ENCODE measurements around the gene ADARB2.
"Not testable (repeated sequence)": the region's sequence is repeated elsewhere in the genome, so short reads cannot be mapped to it uniquely, and the experiment has no call there.

Gene ADARB2

DNA sequence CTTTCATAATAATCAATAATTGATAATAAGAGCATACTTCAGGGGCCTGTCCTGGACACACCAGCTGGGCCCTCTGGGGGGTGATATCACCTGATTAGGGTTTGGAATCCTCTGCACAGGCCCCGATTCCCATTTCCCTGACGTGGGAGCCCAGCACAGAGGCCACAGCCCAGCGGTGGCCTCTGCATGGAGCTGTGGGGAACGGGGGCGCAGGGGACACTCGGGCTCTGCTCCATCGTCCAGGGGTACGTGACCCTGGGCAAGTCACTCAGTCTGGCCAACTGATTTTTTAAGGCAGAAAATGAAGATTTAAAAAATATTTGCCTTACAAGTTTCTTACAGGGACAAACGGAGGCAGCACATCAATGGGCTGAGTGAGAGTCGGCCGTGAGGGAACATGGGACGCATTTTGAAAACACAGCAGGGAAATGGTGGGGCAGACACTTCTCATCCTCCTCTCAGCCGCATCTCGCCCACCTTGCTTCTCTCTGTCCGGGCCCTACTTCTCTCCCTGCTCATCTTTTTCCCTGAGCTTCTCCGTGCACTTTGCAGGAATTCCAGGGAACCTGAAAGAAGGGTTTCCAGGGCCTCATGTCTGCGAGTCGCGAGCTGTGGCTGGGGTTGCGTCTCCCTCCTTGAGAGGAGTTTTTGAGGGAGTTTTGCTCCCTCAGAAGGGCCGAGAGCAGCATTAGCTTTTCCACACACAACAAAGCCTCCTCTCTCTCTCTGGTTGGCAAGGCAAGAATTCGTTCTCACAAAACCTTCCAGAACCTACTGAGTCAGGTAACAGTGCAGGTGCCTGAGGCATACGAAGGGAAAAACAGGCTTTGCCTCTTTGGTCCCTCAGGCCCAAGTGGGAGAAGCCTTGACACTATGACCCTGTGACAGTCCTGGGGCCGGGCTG, 369.1 kb downstream of the ADARB2 start:
- DNase-seq (ENCODE audit: low read depth): no peak

DNA sequence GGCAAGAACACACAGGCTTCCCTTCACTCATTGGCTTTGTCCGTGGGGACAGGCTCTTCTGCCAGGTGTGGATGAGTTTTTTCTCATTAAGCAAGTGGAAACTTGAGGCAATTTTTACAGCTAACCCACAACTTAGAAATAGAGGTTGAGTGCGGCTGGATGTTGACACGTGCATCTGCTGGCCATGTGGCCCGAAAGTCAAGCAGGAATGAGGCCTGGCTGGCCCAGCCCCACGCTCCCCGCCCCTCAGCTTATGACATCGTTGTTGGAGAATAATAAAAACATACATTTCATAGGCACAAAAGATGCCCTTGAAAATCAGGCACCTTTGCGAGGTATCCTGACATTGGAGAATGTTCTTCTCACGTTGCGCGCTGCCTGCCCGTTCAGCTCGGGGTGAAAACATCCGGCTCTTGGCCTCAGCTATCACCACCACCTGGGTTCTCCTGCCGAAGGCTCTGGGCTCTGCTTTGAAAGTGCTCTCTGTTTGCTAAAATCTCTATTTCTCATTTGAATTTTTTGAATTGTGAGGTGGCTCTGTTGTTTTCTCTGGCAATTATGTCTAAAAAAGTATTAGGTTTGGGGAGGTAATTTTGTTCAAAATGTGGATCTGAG, 370.4 kb downstream of the ADARB2 start:
- no peak for DNase-seq (ENCODE audit: low read depth)

DNA sequence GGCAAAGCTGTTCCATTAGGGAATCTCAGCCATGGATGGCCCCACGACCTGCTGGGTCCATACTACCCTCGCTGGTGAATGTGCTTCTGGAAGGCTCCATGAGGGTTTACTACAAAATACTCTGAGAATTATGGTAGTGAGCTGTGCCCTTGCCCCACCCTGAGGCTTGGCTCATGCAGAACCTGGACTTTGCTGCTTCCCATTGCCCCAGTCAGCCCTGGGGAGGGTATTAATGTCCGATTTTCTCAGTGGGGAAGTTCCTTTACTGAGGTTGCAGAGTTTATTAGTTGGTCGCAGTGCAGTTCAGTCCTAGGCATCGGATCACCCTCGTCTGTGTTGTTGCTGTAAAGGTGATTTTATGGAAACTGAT, 371.0 kb downstream of the ADARB2 start:
- no peak for DNase-seq (ENCODE audit: low read depth)

DNA sequence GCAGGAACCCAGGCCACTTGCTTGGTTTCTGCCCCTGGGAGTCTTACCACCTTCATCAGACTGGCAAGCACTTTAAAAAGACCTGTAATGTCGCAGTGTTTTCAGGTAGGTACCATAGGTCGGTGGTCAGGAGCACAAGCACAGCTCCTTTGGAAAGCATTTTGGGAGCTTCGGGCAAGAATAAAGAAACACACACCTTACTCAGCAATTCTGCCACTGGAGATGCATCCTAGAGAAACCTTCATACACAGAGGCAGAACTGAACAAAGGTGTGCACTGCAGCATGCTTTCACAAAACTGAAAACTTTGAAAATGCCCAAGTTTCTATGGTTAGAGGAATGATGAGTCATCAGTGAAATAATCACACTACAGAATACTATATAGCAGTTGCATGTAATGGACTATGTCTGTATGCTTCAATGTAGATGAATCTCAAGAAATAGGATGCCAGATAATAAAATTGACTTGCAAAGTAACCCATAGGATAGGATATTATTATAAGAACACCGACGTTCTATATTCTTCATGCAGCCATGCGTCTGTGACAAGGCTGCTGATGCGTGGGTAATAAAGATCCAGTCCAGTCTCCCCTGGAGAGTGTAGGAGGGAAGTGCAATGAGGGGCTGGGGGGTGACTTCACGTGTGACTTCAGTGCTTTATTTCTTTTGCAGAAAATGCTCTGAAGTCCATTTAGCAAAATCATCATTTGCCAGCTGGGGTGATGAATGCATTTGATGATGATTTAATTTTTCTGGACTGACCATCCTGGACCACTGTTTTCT, 371.6 kb downstream of the ADARB2 start:
- DNase-seq (ENCODE audit: low read depth): no peak

DNA sequence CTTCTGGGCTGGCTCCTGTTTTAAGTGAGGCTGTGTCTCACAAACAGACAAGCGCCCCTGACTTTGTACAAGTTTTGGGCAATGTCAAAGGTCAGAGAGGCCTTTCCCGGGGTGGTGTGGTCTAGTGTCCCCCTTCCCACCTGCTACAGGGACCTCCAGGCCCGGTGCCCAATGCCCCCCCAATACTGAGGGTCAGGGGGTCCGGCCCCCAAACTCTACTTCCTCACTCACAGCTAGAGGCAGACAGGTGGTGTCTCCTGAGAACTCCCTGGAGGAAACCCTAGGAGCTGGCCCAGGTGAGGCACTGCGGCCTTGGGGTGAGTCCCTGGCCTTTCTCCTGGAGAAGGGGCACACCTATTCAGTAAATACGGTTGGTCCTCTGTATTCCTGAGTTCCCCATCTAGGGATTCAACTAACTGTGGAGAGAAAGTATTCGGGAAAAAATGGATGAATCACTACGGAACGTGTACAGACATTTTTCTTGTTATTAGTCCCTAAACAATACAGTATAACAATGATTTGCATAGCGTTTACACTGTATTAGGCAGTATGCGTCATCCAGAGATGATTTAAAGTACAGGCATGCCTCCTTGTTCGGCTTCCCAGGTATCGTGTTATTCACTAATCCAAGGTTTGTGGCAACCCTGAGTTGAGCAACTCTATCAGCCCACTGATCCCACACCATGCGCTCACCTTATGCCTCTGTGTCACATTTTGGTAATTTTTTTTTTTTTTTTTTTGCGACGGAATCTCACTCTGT, 373.0 kb downstream of the ADARB2 start:
- DNase-seq (ENCODE audit: low read depth): no peak

DNA sequence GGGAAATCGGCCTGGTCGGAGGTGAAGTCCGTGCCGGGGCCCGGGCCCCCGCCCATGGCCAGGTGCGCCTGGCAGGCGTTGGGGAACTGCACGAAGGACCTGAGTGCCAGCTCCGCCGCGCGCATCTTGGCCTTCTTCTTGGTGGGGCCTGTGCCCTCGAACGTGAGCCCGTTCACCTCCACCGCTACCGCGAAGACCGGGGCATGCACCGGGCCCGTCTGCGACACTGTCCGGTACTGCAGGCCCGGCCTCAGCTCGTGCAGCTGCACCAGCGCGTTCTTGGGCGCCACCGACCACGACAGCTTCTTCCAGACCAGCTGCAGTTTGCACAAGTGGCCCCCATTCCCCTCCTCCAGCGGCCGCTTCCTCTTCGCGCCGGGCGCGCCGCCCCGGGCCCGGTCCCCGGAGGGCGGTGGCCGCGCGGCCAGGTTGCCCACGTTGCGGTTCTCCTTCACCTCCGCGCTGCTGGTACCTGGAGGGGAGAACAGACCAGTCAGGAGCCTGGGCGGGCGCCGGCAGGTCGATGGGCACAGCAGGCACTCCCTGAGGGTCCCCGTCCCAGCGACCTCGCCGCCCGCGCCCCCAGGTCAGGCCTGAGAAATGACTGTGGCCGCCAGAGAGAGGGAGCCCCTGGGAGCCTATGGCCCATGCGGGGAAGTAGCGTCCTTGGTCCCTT, 373.7 kb downstream of the ADARB2 start:
- no peak for DNase-seq (ENCODE audit: low read depth)

DNA sequence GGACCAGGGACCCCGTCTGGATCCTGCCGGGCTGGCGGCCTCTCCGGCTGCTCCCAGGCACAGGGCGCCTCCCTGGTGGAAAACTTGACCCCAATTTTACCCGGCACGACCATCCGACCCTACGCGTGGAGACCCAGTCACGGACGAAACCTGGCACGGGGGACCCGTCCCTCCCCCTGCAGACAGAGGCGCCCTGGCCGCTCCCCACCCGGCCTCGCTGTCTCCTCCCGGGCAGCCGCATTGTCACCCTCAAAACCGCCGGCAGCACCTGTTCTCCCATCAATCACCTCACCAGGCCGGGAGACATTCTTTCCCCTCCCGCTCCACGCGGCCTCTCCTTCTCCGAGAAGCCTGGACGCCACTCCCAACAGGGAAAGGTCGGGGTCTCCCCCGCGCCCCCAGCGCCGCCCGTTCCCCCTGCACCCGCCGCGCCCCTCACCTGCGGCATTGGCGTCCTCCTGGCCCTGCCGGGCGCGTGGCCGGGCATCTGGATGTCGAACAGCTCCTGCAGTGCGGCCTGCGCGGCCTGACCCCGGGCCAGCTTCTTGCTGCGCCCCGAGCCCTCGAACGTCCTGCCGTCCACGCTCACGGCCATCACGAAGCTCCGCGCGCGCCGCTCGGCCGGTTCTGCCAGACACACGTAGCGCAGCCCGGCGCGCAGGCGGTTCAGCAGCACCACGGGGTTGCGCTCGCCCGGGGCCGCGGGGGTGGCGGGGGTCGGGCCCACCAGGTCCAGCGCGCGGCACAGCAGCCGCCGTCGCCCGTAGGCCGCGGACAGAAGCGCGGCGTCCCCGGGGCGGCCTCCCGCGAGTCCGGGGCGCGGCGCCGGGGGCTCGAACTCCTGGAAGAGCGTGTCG, 374.5 kb downstream of the ADARB2 start:
- no peak for DNase-seq (ENCODE audit: low read depth)

DNA sequence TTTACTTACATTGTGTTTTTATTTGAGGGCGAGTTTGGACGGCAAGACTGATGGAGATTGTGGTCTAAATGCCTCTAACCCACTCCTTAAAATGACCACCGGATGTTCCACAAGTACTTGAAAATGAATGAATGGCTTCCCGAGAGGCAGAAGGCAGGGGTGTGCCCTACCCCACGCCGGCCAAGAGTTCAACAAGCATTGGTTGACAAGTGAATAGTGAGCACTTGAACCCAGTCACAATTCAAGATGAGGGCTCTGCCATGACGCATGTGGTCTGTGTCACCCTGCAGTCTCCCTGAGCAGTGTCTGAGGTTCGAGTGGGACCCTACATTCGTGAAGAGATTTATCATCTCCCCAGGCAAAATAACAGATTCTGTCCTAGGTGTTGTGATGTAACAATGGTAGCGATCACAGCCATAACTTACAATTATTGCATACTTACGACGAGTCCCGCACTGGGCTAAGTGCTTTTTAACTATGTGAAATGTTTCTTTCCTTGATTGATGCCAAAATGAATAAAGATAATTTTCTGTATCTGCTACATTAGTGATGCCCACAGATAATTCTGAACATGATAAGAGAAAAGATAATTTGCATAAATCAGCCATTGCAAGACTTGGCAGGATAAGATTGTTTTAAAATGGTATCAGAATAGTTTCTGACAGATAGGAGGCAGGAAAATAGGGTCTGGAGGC, 375.8 kb downstream of the ADARB2 start:
- DNase-seq (ENCODE audit: low read depth): no peak

DNA sequence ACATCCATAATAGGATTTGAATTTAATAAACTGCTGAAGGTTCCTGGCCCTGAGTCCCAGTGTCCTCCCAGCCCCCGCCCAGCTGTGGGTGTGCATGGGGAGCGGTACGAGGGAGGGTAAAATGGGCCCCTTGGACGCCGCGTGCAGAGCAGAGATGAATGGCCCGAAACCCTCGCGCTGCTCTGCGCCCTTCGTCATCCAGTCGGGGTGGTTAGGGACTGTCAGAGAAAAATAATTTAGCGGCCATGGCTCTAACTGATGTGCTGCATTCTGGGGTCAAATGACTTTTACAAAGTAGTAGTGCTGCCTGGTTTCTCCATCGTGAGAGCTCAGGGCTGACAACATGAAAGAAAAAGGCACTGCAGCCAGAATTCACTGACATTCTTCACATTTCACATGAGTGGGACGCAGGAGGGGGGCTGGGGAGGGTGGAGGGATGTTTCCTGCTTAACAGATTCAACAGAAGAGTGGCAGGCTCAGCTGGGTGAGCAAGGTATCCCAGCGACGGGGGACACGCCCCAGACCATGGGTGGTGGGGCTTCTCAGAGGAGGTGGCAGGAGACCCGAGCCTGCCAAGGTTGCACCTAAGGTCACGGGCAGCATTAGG, 376.7 kb downstream of the ADARB2 start:
- DNase-seq (ENCODE audit: low read depth): no peak

DNA sequence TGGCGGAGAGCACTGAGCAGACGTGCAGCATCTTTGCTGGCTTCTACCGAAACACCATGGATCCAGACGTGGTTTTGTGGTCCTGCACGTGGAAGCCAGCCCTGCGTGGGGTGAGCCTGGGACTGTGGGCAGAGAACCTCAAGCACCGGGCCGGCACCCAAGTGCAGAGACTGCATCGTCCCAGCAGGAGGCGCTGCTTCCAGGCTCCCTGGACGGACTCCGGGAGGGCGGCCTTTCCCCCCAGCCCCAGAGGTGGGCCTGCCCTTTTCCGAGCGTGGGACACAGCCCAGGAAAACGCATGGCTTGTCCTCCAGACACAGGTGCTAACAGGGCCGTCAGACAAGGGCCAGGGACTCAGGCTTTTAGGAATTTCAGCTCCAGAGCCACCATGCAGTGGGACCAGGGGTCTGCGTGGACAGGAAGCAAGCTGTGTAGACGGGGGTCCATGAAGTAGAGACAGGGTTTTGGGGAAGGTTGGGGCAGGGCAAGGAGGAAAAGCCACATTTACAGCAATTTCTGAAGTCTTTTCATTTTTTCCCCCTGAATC, 377.2 kb downstream of the ADARB2 start:
- DNase-seq (ENCODE audit: low read depth): no peak

DNA sequence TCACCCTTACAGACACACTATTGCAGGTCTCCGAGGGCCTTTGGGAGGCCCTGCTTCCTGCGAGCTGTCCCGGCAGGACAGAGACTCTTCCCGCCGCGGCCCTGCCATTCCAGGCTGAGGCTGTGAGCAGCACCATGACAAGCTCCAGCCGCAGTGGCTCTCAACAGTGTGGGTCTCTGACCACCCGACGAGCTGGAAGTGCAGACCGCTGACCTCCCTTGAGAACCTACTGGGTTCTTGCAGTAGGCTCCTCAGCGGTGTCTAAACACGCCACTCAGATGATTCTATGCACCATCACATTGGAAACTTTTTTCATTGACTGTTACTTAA, 377.7 kb downstream of the ADARB2 start:
- DNase-seq (ENCODE audit: low read depth): no peak

DNA sequence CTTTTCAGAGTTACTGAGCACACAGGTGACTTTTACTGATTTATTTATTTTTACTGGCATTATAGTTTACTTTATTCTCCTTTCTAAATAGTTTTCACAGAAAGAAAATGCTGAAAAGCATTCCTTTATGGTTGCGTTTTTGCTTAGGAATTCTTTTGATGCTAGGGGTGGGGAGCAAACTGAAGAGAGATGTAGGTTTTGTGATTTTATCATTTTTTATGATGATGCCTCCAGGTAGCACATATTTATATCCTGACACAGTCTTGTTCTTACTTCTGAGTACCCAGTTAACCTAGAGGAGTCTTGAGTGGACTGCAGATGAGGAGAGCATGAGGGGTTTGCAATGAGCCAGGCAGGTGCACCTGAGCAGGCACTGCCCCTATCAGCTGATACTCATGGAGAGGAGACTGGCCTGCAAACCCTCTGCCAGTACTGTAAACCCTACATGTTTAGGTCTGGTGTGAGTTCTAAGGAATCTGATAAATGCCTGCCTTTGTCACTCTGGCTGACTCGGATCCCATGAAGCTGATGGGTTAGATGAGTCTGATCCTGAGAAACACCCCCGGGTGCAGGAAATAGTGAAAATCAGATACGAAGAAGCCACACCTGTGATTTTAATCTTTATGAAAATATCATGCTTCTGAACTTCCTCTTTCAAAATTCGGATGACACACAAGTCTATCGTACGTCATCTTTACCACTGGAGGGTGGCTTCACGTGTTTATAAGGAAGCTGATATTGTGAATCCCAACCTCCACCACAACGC, 378.3 kb downstream of the ADARB2 start:
- DNase-seq (ENCODE audit: low read depth): no peak

DNA sequence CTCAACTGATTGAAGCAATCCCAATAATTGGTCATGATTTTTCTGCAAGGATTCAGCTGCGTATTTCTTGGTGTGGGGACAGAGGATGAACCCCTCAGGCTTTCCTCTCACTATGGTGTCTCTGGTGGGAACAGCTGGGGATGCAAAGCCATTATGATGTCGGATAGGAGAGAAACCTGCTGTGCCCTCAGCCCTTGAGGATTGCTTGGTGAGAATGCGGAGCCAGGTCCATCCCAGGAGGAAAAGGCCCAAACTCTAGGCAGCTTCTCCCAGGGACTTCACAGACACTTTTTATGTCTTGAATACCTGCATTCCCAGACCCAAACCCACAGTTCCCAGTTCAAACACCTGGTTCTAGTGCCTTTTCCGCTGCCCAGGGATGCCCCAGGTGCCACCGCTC, 379.2 kb downstream of the ADARB2 start:
- no peak for DNase-seq (ENCODE audit: low read depth)

DNA sequence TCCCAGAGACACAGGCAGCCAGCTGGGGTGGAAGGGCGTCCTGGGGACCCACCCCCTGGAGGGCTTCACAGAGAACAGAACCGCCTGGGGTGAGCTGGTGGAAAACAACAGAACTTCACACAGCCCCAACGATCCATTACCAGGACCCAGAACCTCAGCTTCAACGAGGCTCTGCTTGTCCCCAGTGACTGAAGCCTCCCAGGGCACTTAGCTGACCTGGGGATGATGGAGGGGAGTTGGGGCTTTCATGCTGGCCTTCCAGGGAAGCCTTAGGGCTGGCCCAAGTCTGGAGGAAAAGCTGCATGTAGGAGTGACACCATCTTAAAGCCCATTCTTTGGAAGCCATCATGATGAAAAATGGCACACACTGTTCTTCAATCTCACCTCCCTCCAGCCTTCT, 381.0 kb downstream of the ADARB2 start:
- DNase-seq (ENCODE audit: low read depth): no peak

DNA sequence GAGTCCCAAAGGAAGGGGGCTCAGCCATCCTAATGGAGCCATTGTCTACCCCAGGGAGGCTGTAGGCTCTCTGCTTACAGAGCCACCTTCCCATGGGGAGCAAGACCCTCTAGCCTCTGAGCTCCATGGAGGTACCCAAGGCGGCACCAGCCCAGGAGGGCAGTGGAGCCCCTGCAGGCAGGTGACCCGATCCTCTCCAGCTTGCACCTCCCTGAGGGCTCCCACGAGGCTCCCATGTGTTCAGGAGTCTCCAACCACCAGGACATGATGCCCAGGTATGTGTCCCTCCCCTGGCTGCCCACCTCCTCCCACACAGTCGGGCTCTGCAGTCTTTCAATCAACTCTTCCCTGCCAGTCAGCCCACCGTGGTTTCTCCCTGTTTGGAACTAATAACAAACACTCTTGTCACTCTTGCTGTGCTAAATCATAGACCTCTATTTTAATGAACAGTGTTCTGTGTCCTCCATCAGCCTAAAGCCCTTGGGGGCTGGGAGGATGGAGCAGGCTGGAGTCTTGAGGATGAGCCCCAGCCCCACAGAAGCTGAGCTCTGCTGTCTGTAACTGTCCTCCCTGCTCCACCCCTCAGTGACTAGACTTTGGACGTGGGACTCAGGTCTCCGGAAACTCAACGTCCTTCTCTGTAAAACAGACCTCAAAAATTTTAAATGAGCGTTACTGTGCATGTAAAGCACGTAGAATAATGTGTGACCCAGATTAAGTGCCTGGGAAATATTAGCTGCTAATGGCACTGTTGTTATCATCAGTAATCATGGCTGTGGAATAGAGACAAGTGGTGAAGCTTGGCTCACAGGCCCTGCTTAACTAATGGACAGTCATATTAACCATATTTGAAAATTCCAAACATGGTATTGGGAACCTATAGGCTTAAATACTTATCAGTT, 382.3 kb downstream of the ADARB2 start:
- DNase-seq (ENCODE audit: low read depth): no peak

DNA sequence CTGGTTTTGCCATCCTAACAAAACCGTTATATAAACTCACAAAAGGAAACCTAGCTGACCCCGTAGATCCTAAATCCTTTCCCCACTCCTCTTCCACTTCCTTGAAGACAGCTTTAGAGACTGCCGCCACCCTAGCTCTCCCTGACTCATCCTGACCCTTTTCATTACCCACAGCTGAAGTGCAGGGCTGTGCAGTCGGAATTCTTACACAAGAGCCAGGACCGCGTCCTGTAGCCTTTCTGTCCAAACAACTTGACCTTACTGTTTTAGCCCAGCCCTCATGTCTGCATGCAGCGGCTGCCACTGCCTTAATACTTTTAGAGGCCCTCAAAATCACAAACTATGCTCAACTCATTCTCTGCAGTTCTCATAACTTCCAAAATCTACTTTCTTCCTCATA, 385.0 kb downstream of the ADARB2 start:
- DNase-seq (ENCODE audit: low read depth): not testable (repeated sequence)

DNA sequence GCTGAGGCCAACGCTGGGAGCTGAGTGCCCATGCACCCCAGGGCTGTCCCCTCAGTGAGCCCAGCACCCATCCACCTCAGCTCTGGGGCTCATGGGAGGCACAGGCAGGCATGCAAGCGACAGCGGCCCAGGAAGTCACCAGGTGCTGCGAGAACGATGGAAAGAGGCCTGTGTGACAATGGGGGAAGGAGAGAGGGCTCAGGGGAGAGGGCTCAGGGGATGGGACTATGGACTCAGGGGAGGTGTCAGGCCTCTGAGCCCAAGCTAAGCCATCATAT, 388.6 kb downstream of the ADARB2 start:
- DNase-seq (ENCODE audit: low read depth): no peak
